CD4-positive, alpha-beta T cell (primary cell): Measurements from ENCODE around the gene NUDT22. TPM values are rescaled to one million over a fixed set of nuclear protein-coding genes. Genes with fewer than 3 reads are reported as not detected.

ENCODE experiments used
- ATAC-seq: fragments of 200-7000 bp; cut with Tn5 transposase; one replicate; pipeline ENCODE4 v1.10.0; 2022; ENCODE audit warnings: mild to moderate bottlenecking; ENCODE audit not compliant: poor library complexity
- CTCF ChIA-PET: fragments of 350-600 bp; sonication (Branson Sonifier 250); formaldehyde crosslinking; loops from one replicate; lab custom pipeline; 2021; ENCODE audit warnings: antibody characterized with exemption, inconsistent platforms; lab: Charles Lee
- POLR2A ChIA-PET: fragments of 350-600 bp; sonication (Branson Sonifier 250); formaldehyde crosslinking; loops from one replicate; lab custom pipeline; 2021; ENCODE audit warnings: antibody characterized with exemption, inconsistent platforms; lab: Charles Lee
- DNase-seq, 14 experiments: peaks; one replicate each; pipeline ENCODE4 v3.0.0-alpha.2; 2013 to 2020; ENCODE audit warnings: mixed read lengths in 2 of 14
- H3K27ac ChIP-seq, 2 donors: one replicate each; pipeline versions ENCODE4 v1.5.1 to v1.7.0; 2013; ENCODE audit warnings: low read length in 2 of 2, low read depth in 1 of 2, mild to moderate bottlenecking in 1 of 2
- H3K27me3 ChIP-seq, 2 experiments: 1 replicate in 1 of 2; 2 replicates in 1 of 2; pipeline versions ENCODE4 v1.6.1 to v1.7.0; 2013; ENCODE audit warnings: low read length in 2 of 2, control low read depth in 1 of 2, mild to moderate bottlenecking in 1 of 2, moderate library complexity in 1 of 2; ENCODE audit not compliant: insufficient read depth in 2 of 2, control insufficient read depth in 1 of 2
- H3K36me3 ChIP-seq: one replicate; pipeline ENCODE4 v1.6.1; 2013; ENCODE audit warnings: low read length, control low read depth; ENCODE audit not compliant: insufficient read depth
- H3K4me1 ChIP-seq: one replicate; pipeline ENCODE4 v1.6.1; 2013; ENCODE audit warnings: low read length, control low read depth; ENCODE audit not compliant: insufficient read depth
- H3K4me3 ChIP-seq: one replicate; pipeline ENCODE4 v1.5.1; 2013; ENCODE audit warnings: mild to moderate bottlenecking, low read length, moderate library complexity
- H3K9me3 ChIP-seq, 2 experiments: 1 replicate in 1 of 2; 2 replicates in 1 of 2; pipeline versions ENCODE4 v1.6.1 to v1.7.0; 2013; ENCODE audit warnings: low read length in 2 of 2, mild to moderate bottlenecking in 2 of 2, control low read depth in 1 of 2, moderate library complexity in 1 of 2; ENCODE audit not compliant: control insufficient read depth in 1 of 2, insufficient read depth in 1 of 2
- H3K27ac Mint-ChIP-seq: one replicate; pipeline ENCODE4 v1.8.0; 2020; ENCODE audit warnings: mixed read lengths
- H3K27me3 Mint-ChIP-seq: one replicate; pipeline ENCODE4 v1.8.0; 2021; ENCODE audit warnings: mixed read lengths
- H3K36me3 Mint-ChIP-seq: one replicate; pipeline ENCODE4 v1.8.0; 2021; ENCODE audit warnings: low read depth, mixed read lengths
- H3K4me1 Mint-ChIP-seq: one replicate; pipeline ENCODE4 v1.8.0; 2021; ENCODE audit warnings: low read depth, mixed read lengths
- H3K4me3 Mint-ChIP-seq: one replicate; pipeline ENCODE4 v1.8.0; 2020; ENCODE audit warnings: mild to moderate bottlenecking, mixed read lengths
- H3K9me3 Mint-ChIP-seq: one replicate; pipeline ENCODE4 v1.8.0; 2020; ENCODE audit warnings: mixed read lengths
- intact Hi-C, 2 experiments: fragments of 100-400 bp; cut with DNase I in 1 of 2; cut with micrococcal nuclease in 1 of 2; formaldehyde crosslinking; loops; one replicate each; pipeline versions ENCODE4 v1.15.1 to v1.9.0; 2023 to 2025; cut with DNase I, micrococcal nuclease
- total RNA-seq, 174 experiments: library from RNA in 2 of 174; stranded (reverse) in 2 of 174; gene quantifications; one replicate each; pipeline ENCODE4 v1.2.3 and lab custom pipeline; 2021 to 2026
- TF ChIP-seq, protein P1 (sequence below): fragments of 200-600 bp; IDR thresholded peaks from one replicate; pipeline ENCODE4 v1.8.0; 2022; ENCODE audit warnings: antibody characterized with exemption, mild to moderate bottlenecking

NUDT22 gene
- total RNA-seq, 2 experiments from 2014 or later, result 26.8 to 26.9 TPM

DNA sequence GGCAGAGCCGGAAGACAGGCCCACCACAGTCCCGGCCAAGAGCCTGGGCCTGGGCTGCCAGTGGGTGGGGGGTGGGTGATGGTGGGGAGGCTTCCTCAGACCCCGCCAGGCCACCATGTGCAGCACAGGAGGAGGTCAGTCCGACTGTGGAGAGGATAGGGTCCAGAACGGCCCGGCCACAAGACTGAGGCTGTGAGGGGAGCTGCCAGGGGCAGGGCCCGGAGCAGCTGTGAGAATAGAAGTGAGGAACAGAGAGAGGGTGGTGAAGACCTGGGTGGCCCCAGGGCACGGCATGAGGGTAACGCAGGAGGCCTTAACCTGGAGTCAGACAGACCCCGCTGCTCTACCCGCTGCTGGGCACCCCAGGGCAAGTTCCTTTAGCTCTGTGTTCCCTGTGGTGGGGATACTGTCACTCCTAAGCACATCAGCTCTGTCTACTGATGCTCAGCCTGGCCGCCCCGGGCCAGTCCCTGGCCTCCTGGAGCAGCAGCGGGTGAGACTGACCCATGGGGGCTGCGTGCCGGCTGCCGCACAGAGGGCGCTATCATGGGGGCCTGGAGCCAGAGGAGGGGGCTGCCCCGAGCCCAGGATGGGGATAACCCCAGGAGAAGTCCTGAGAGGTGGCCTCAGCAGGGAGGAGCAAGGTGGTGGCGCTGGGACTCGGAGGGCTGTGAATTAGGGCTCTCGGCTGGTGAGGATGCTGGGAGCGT, 17.8 kb upstream of the NUDT22 start:
- Mint-ChIP-seq H3K4me3 (peak overlapping the region; percentile 98), H3K36me3 (peaks cover 74% of the 10 kb centered on the region), H3K27ac (peak overlapping the region; percentile 93), H3K27me3 (no peaks in the 10 kb centered on the region), H3K4me1 (peaks cover 48% of the 10 kb centered on the region), H3K9me3 (no peaks in the 10 kb centered on the region)
- DNase-seq (peak in 2 of 14 experiments; percentile 28 to 32), ATAC-seq (no peak)
- peaks cover 53% of the 10 kb centered on the region for H3K36me3 ChIP-seq
- ChIA-PET POLR2A (interaction anchor here (0.9 to 7.1 kb wide), 20 partner anchors 8 to 1481 kb away, joined by 3 to 116 read pairs (median 21); partner anchors contain the start of genes BAD, CATSPERZ, DNAJC4 and ESRRA), CTCF (interaction anchor here (1.1 to 5.4 kb wide), 6 partner anchors 17 to 95 kb away, joined by 3 to 123 read pairs (median 26); partner anchors contain the start of genes CATSPERZ, ESRRA, PLCB3 and STIP1)
- H3K27ac ChIP-seq, result peak overlapping the region; percentile 86 to 90
- H3K4me3 ChIP-seq, result peak overlapping the region; percentile 100
- TF ChIP-seq, protein P1, sequence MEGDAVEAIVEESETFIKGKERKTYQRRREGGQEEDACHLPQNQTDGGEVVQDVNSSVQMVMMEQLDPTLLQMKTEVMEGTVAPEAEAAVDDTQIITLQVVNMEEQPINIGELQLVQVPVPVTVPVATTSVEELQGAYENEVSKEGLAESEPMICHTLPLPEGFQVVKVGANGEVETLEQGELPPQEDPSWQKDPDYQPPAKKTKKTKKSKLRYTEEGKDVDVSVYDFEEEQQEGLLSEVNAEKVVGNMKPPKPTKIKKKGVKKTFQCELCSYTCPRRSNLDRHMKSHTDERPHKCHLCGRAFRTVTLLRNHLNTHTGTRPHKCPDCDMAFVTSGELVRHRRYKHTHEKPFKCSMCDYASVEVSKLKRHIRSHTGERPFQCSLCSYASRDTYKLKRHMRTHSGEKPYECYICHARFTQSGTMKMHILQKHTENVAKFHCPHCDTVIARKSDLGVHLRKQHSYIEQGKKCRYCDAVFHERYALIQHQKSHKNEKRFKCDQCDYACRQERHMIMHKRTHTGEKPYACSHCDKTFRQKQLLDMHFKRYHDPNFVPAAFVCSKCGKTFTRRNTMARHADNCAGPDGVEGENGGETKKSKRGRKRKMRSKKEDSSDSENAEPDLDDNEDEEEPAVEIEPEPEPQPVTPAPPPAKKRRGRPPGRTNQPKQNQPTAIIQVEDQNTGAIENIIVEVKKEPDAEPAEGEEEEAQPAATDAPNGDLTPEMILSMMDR, result no peak
- H3K9me3 ChIP-seq, result no peaks in the 10 kb centered on the region
- H3K27me3 ChIP-seq, result no peaks in the 10 kb centered on the region
- H3K4me1 ChIP-seq, result peaks cover 61% of the 10 kb centered on the region
- intact Hi-C loops, result loop anchor here (5.0 kb wide), 1 partner anchor 34 kb away; the partner anchor contains the start of gene FKBP2 (in 2 of the 2)

DNA sequence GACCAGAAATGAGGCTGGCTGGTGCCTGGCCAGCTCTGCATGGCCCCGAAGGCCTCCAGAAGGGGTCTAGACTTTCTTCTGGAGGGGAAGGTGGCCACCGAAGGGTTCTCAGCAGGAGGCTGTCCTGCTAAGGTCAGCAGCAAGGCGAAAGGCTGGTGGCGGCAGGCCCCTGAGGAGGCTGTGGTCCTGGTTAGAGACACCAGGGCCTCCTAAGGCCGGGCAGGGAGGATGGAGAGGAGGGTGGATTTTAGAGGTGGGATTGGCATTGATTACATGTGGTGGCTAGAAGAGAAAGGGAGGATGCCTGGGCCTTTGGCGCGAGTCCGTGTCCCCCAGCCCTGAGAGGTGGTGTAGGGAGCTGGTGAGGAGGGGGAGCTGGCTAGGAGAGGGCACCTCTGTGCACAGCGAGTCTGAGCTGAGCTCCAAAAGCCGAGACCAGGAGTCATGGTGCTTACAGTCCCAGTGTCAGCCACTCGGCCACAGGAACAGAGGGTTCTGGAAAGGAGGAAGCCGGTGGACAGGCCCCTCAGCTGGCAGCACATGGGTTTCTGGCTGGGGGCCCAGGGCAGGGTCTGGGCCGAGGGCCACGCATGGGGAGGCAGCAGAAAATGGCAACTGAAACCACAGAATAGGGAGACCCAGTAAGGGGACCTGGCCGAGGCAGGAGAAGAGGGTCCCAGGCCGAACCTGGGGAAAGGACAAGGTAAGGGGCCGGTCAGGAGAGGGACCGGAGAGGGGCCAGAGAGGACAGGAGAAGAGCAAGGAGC, 17.1 kb upstream of the NUDT22 start:
- peak overlapping the region; percentile 86 to 90 for H3K27ac ChIP-seq
- no peaks in the 10 kb centered on the region for H3K9me3 Mint-ChIP-seq
- peak overlapping the region; percentile 100 for H3K4me3 ChIP-seq
- peak overlapping the region; percentile 56 for H3K4me3 Mint-ChIP-seq
- H3K36me3 Mint-ChIP-seq, result peaks cover 71% of the 10 kb centered on the region
- H3K9me3 ChIP-seq, result no peaks in the 10 kb centered on the region
- peaks cover 50% of the 10 kb centered on the region for H3K36me3 ChIP-seq
- TF ChIP-seq, protein P1, result no peak
- H3K27me3 Mint-ChIP-seq, result no peaks in the 10 kb centered on the region
- peaks cover 61% of the 10 kb centered on the region for H3K4me1 ChIP-seq
- intact Hi-C loops, result loop anchor here (5.0 kb wide), 1 partner anchor 33 kb away; the partner anchor contains the start of gene FKBP2 (in 2 of the 2)
- H3K27me3 ChIP-seq, result no peaks in the 10 kb centered on the region
- CTCF ChIA-PET, result interaction anchor here (5.4 kb wide), 1 partner anchor 94 kb away, joined by 123 read pairs; the partner anchor contains the start of genes CATSPERZ and ESRRA
- DNase-seq (no peak), ATAC-seq (no peak)
- peak overlapping the region; percentile 93 for H3K27ac Mint-ChIP-seq
- POLR2A ChIA-PET, result interaction anchor here (0.7 to 7.1 kb wide), 11 partner anchors 16 to 109 kb away, joined by 3 to 116 read pairs (median 64); partner anchors contain the start of genes CATSPERZ, DNAJC4, ESRRA and NUDT22
- H3K4me1 Mint-ChIP-seq, result peaks cover 43% of the 10 kb centered on the region

DNA sequence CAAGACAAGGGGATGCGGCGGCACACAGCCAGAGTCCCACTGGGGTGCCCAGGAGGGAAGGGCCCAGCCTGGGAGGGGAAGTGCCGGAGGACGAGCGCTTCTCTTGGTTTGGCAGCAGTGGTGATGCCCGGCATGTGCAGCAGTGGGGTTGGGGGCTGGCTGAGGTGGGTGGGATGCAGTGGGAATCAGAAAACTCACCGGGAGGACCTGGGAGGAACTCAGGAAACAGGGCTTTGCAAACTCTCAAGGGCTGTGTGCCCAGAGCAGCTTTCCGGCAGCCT, 16.6 kb upstream of the NUDT22 start:
- no peak overlapping the region for H3K4me3 ChIP-seq
- Mint-ChIP-seq H3K27ac (peak overlapping the region; percentile 93), H3K9me3 (no peaks in the 10 kb centered on the region), H3K27me3 (no peaks in the 10 kb centered on the region), H3K4me3 (no peak overlapping the region), H3K4me1 (peaks cover 38% of the 10 kb centered on the region), H3K36me3 (peaks cover 71% of the 10 kb centered on the region)
- H3K36me3 ChIP-seq, result peaks cover 49% of the 10 kb centered on the region
- DNase-seq (no peak), ATAC-seq (no peak)
- POLR2A ChIA-PET, result interaction anchor here (0.7 to 7.1 kb wide), 6 partner anchors 15 to 60 kb away, joined by 3 to 116 read pairs (median 18); partner anchors contain the start of genes DNAJC4, FKBP2, NUDT22 and STIP1
- no peak overlapping the region for H3K27ac ChIP-seq
- no peaks in the 10 kb centered on the region for H3K27me3 ChIP-seq
- no peaks in the 10 kb centered on the region for H3K9me3 ChIP-seq
- TF ChIP-seq, protein P1, result no peak
- CTCF ChIA-PET, result no interaction called here
- intact Hi-C loops, result loop anchor here (5.0 kb wide), 1 partner anchor 33 kb away; the partner anchor contains the start of gene FKBP2 (in 2 of the 2)
- H3K4me1 ChIP-seq, result peaks cover 56% of the 10 kb centered on the region
